Measurements from ENCODE around the gene GLRA3. TPM values are rescaled to one million over a fixed set of nuclear protein-coding genes. Genes with fewer than 3 reads are reported as not detected.

The GLRA3 gene
- total RNA-seq, 1 donor from 2014 or later = not detected

DNA sequence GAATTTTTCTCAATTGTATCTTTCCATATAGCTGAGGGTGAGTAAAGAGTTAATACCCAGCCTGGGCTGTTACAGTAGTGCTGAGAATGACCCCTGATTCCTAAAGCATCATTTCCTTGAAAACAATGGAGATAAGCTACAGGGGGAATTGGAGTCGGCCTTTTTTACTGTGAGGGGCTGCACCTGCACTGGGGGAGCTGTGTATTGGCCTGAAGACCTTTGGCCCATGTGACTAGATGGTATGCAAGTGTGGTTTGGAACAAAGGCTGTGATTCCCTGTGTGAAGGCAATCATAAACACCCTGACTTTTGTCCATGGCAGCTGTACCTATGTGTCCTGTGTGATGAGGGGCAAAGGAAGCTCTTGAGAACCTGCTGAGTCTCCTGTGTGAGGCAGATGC, 182.7 kb downstream of the GLRA3 start:
- H3K27ac Mint-ChIP-seq (ENCODE audit: unreplicated experiment) = no peak overlapping the region
- H3K27me3 Mint-ChIP-seq (ENCODE audit: unreplicated experiment) = peaks cover 12% of the 10 kb centered on the region
- no peak for TF ChIP-seq CTCF (IDR thresholded peaks at IDR 0.05)
- no peaks in the 10 kb centered on the region for H3K4me1 Mint-ChIP-seq (ENCODE audit: unreplicated experiment)
- no peak for DNase-seq (ENCODE audit: extremely low spot score, unreplicated experiment)
- no peaks in the 10 kb centered on the region for H3K9me3 Mint-ChIP-seq (ENCODE audit: unreplicated experiment)
- H3K4me3 Mint-ChIP-seq (ENCODE audit: unreplicated experiment) = no peak overlapping the region
- no peaks in the 10 kb centered on the region for H3K36me3 Mint-ChIP-seq (ENCODE audit: unreplicated experiment)

- no peak for TF ChIP-seq CTCF (IDR thresholded peaks at IDR 0.05)
- no peaks in the 10 kb centered on the region for H3K36me3 Mint-ChIP-seq (ENCODE audit: unreplicated experiment)
- no peak overlapping the region for H3K4me3 Mint-ChIP-seq (ENCODE audit: unreplicated experiment)
- peaks cover 42% of the 10 kb centered on the region for H3K27me3 Mint-ChIP-seq (ENCODE audit: unreplicated experiment)
- no peaks in the 10 kb centered on the region for H3K4me1 Mint-ChIP-seq (ENCODE audit: unreplicated experiment)
- no peaks in the 10 kb centered on the region for H3K9me3 Mint-ChIP-seq (ENCODE audit: unreplicated experiment)
- DNase-seq (ENCODE audit: extremely low spot score, unreplicated experiment) = no peak
- no peak overlapping the region for H3K27ac Mint-ChIP-seq (ENCODE audit: unreplicated experiment)
Measured at GRCh38 chr4:174640146-174640545, 188.9 kb downstream of the GLRA3 start.

DNA sequence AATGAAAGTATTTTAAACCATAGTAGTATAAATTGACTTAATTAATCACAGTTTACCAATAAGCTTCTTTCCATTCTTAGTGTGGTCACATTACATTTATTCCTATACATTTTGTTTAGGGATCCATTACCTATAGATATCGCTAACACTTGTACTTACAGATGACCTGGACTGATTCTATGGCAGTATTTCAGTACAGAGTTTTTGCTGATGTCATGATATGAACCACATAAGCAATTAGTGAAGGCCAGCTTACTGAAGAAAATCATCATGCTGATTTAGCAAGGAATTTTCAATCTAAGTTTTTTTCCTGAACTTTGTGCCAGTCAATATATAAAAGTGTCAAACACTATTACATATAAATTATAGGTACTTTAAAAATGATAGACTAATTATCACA, 193.3 kb downstream of the GLRA3 start:
- DNase-seq (ENCODE audit: extremely low spot score, unreplicated experiment) = no peak
- H3K27me3 Mint-ChIP-seq (ENCODE audit: unreplicated experiment) = peaks cover 24% of the 10 kb centered on the region

GRCh38 chr4:174633399-174633798, 195.6 kb downstream of the GLRA3 start:
- H3K36me3 Mint-ChIP-seq (ENCODE audit: unreplicated experiment) = no peaks in the 10 kb centered on the region
- no peak for DNase-seq (ENCODE audit: extremely low spot score, unreplicated experiment)

More for the DNA sequence above, 193.3 kb downstream of the GLRA3 start:
- Mint-ChIP-seq H3K27ac (ENCODE audit: unreplicated experiment) (no peak overlapping the region), H3K36me3 (ENCODE audit: unreplicated experiment) (no peaks in the 10 kb centered on the region), H3K9me3 (ENCODE audit: unreplicated experiment) (no peaks in the 10 kb centered on the region), H3K4me1 (ENCODE audit: unreplicated experiment) (no peaks in the 10 kb centered on the region), H3K4me3 (ENCODE audit: unreplicated experiment) (no peak overlapping the region)
- no peak for TF ChIP-seq CTCF (IDR thresholded peaks at IDR 0.05)

More at GRCh38 chr4:174633399-174633798, 195.6 kb downstream of the GLRA3 start:
- Mint-ChIP-seq H3K27me3 (ENCODE audit: unreplicated experiment) (peaks cover 16% of the 10 kb centered on the region), H3K4me3 (ENCODE audit: unreplicated experiment) (no peak overlapping the region), H3K4me1 (ENCODE audit: unreplicated experiment) (no peaks in the 10 kb centered on the region), H3K9me3 (ENCODE audit: unreplicated experiment) (no peaks in the 10 kb centered on the region), H3K27ac (ENCODE audit: unreplicated experiment) (no peak overlapping the region)
- no peak for TF ChIP-seq CTCF (IDR thresholded peaks at IDR 0.05)

Data from osteocyte (in vitro differentiated cells).